Erythroblast (primary cell): ENCODE results near the gene MYLK.

Experiments
- GATA1 ChIP-seq: IDR thresholded peaks from 2 replicates; pipeline ENCODE4 v1.6.1; 2011; ENCODE audit warnings: low read depth, mild to moderate bottlenecking, control low read depth, low read length, moderate library complexity
- POLR2A ChIP-seq: IDR thresholded peaks from 2 replicates; pipeline ENCODE4 v1.6.1; 2011; ENCODE audit warnings: mild to moderate bottlenecking, low read length

DNA sequence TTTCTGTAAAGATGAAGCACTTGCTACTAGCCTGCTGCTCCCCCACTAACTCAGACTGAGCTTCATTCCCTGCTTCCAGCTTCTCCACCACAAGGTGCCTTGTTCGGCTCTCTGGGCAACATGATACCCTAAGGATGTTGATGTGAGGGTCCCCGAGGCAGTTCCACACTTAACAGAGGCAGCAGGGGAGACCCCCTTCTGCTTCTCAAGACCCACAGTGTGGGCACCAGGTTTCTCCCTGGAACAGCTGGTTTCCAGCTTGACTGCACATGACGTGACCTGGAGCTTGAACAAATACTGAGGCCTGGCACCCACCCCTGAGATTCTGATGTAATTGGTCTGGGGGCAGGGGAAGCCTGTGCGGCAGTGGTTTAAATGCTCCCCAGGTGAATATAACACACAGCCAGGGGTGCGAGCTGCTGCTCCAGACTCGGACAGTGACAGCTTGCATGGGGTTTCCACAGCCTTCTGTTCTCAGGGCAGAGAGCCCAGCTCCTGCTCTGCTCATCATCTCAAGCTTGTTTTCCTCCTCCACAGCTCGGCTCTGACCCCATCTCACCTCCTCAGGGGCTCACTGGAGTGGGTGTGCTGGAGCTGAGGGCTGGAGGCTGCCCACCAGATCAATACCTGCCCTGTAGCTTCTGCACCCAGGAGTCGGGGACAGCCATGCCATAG is 204.3 kb downstream of the MYLK start:
- TF ChIP-seq POLR2A (no peak), GATA1 (no peak)
